ENCODE measurements around the gene ACVR1B.

Gene ACVR1B

GRCh38 chr12:51923506-51924365, 27.8 kb upstream of the ACVR1B start:
- Histone ChIP-seq H3K27me3 (ENCODE audit: low read depth) (no peaks in the 10 kb centered on the region), H3K4me3 (no peak overlapping the region), H3K4me1 (peaks cover 3% of the 10 kb centered on the region; the same call in 1 of the 2 replicates), H3K9me3 (no peaks in the 10 kb centered on the region), H3K36me3 (replicated peaks) (no peaks in the 10 kb centered on the region)
- DNase-seq (ENCODE audit: low spot score in 2 of 2): peak in 1 of 2 experiments; percentile 77
- in situ Hi-C loops (cut with MboI; ENCODE audit: low sequenced_read_pairs): no loop called here

- Histone ChIP-seq H3K4me1 (peaks cover 3% of the 10 kb centered on the region; the same call in 1 of the 2 replicates), H3K36me3 (replicated peaks) (no peaks in the 10 kb centered on the region), H3K4me3 (no peak overlapping the region), H3K9me3 (no peaks in the 10 kb centered on the region), H3K27me3 (ENCODE audit: low read depth) (no peaks in the 10 kb centered on the region)
- in situ Hi-C loops (cut with MboI; ENCODE audit: low sequenced_read_pairs): no loop called here
- no peak for DNase-seq (ENCODE audit: low spot score in 2 of 2)
Observed at GRCh38 chr12:51924551-51925319, 26.8 kb upstream of the ACVR1B start.

- Histone ChIP-seq H3K4me3 (no peak overlapping the region), H3K4me1 (peaks cover 3% of the 10 kb centered on the region; the same call in 1 of the 2 replicates), H3K27me3 (ENCODE audit: low read depth) (no peaks in the 10 kb centered on the region), H3K9me3 (no peaks in the 10 kb centered on the region), H3K36me3 (replicated peaks) (no peaks in the 10 kb centered on the region)
- in situ Hi-C loops (cut with MboI; ENCODE audit: low sequenced_read_pairs): no loop called here
- DNase-seq (ENCODE audit: low spot score in 2 of 2): no peak
Observed at GRCh38 chr12:51925346-51926063, 26.0 kb upstream of the ACVR1B start.

GRCh38 chr12:51926064-51926632, 25.4 kb upstream of the ACVR1B start:
- Histone ChIP-seq H3K27me3 (ENCODE audit: low read depth) (no peaks in the 10 kb centered on the region), H3K9me3 (no peaks in the 10 kb centered on the region), H3K36me3 (replicated peaks) (no peaks in the 10 kb centered on the region), H3K4me3 (no peak overlapping the region), H3K4me1 (peaks cover 3% of the 10 kb centered on the region; the same call in 1 of the 2 replicates)
- in situ Hi-C loops (cut with MboI; ENCODE audit: low sequenced_read_pairs): no loop called here
- DNase-seq (ENCODE audit: low spot score in 2 of 2): no peak

GRCh38 chr12:51926718-51927117, 24.8 kb upstream of the ACVR1B start:
- no peak overlapping the region for H3K4me3 ChIP-seq
- in situ Hi-C loops (cut with MboI; ENCODE audit: low sequenced_read_pairs): no loop called here
- peaks cover 3% of the 10 kb centered on the region; the same call in 1 of the 2 replicates for H3K4me1 ChIP-seq
- no peaks in the 10 kb centered on the region for H3K9me3 ChIP-seq
- peak in 1 of 2 experiments; percentile 45 for DNase-seq (ENCODE audit: low spot score in 2 of 2)
- no peaks in the 10 kb centered on the region for H3K27me3 ChIP-seq (ENCODE audit: low read depth)
- H3K36me3 ChIP-seq (replicated peaks): no peaks in the 10 kb centered on the region

GRCh38 chr12:51932218-51933076, 19.1 kb upstream of the ACVR1B start:
- Histone ChIP-seq H3K27me3 (ENCODE audit: low read depth) (no peaks in the 10 kb centered on the region), H3K36me3 (replicated peaks) (no peaks in the 10 kb centered on the region), H3K9me3 (no peaks in the 10 kb centered on the region), H3K4me3 (no peak overlapping the region), H3K4me1 (no peaks in the 10 kb centered on the region)
- DNase-seq (ENCODE audit: low spot score in 2 of 2): no peak
- in situ Hi-C loops (cut with MboI; ENCODE audit: low sequenced_read_pairs): no loop called here

- H3K36me3 ChIP-seq (replicated peaks): no peaks in the 10 kb centered on the region
Observed at GRCh38 chr12:51934080-51934479, 17.4 kb upstream of the ACVR1B start.

GRCh38 chr12:51937926-51938325, 13.6 kb upstream of the ACVR1B start:
- no peak overlapping the region for H3K4me3 ChIP-seq
- DNase-seq (ENCODE audit: low spot score in 2 of 2): no peak

More at GRCh38 chr12:51934080-51934479, 17.4 kb upstream of the ACVR1B start:
- no peaks in the 10 kb centered on the region for H3K27me3 ChIP-seq (ENCODE audit: low read depth)
- no peak overlapping the region for H3K4me3 ChIP-seq
- no peaks in the 10 kb centered on the region for H3K4me1 ChIP-seq
- no peak for DNase-seq (ENCODE audit: low spot score in 2 of 2)
- in situ Hi-C loops (cut with MboI; ENCODE audit: low sequenced_read_pairs): no loop called here
- no peaks in the 10 kb centered on the region for H3K9me3 ChIP-seq

GRCh38 chr12:51938726-51939125, 12.8 kb upstream of the ACVR1B start:
- Histone ChIP-seq H3K27me3 (ENCODE audit: low read depth) (no peaks in the 10 kb centered on the region), H3K4me1 (no peaks in the 10 kb centered on the region), H3K4me3 (no peak overlapping the region), H3K9me3 (no peaks in the 10 kb centered on the region), H3K36me3 (replicated peaks) (no peaks in the 10 kb centered on the region)
- in situ Hi-C loops (cut with MboI; ENCODE audit: low sequenced_read_pairs): no loop called here
- no peak for DNase-seq (ENCODE audit: low spot score in 2 of 2)

More at GRCh38 chr12:51937926-51938325, 13.6 kb upstream of the ACVR1B start:
- in situ Hi-C loops (cut with MboI; ENCODE audit: low sequenced_read_pairs): no loop called here
- H3K36me3 ChIP-seq (replicated peaks): no peaks in the 10 kb centered on the region
- no peaks in the 10 kb centered on the region for H3K4me1 ChIP-seq
- no peaks in the 10 kb centered on the region for H3K27me3 ChIP-seq (ENCODE audit: low read depth)
- no peaks in the 10 kb centered on the region for H3K9me3 ChIP-seq

- in situ Hi-C loops (cut with MboI; ENCODE audit: low sequenced_read_pairs): no loop called here
- Histone ChIP-seq H3K9me3 (peaks cover 3% of the 10 kb centered on the region; the same call in 1 of the 2 replicates), H3K36me3 (replicated peaks) (no peaks in the 10 kb centered on the region), H3K4me3 (no peak overlapping the region), H3K27me3 (ENCODE audit: low read depth) (no peaks in the 10 kb centered on the region), H3K4me1 (no peaks in the 10 kb centered on the region)
- no peak for DNase-seq (ENCODE audit: low spot score in 2 of 2)
Observed at GRCh38 chr12:51941011-51941581, 10.4 kb upstream of the ACVR1B start.

- H3K36me3 ChIP-seq (replicated peaks): no peaks in the 10 kb centered on the region
- H3K4me3 ChIP-seq: no peak overlapping the region
Observed at GRCh38 chr12:51941604-51942003, 9.9 kb upstream of the ACVR1B start.

GRCh38 chr12:51942056-51942455, 9.4 kb upstream of the ACVR1B start:
- DNase-seq (ENCODE audit: low spot score in 2 of 2): no peak
- no peaks in the 10 kb centered on the region for H3K4me1 ChIP-seq
- in situ Hi-C loops (cut with MboI; ENCODE audit: low sequenced_read_pairs): no loop called here
- H3K36me3 ChIP-seq (replicated peaks): no peaks in the 10 kb centered on the region
- no peaks in the 10 kb centered on the region for H3K27me3 ChIP-seq (ENCODE audit: low read depth)
- peaks cover 3% of the 10 kb centered on the region; the same call in 1 of the 2 replicates for H3K9me3 ChIP-seq
- H3K4me3 ChIP-seq: no peak overlapping the region

More at GRCh38 chr12:51941604-51942003, 9.9 kb upstream of the ACVR1B start:
- in situ Hi-C loops (cut with MboI; ENCODE audit: low sequenced_read_pairs): no loop called here
- H3K4me1 ChIP-seq: no peaks in the 10 kb centered on the region
- no peak for DNase-seq (ENCODE audit: low spot score in 2 of 2)
- H3K9me3 ChIP-seq: peaks cover 3% of the 10 kb centered on the region; the same call in 1 of the 2 replicates
- H3K27me3 ChIP-seq (ENCODE audit: low read depth): no peaks in the 10 kb centered on the region

Measured in HAP-1 (cell line).